Neural cell (in vitro differentiated cells): Measurements from ENCODE around the gene CCDC154.

ENCODE experiments used
- POLR2AphosphoS5 ChIP-seq: IDR thresholded peaks from 2 replicates; pipeline ENCODE4 v1.6.1; 2012
- RAD21 ChIP-seq: fragments of 450-650 bp; conservative IDR thresholded peaks from 2 replicates; pipeline ENCODE4 v1.6.1; 2014; ENCODE audit warnings: antibody characterized with exemption, mild to moderate bottlenecking, moderate library complexity
- TAF1 ChIP-seq: IDR thresholded peaks from 2 replicates; pipeline ENCODE4 v1.6.1; 2012; ENCODE audit warnings: low read depth
- TF ChIP-seq, protein P1 (sequence below): fragments of 450-650 bp; IDR thresholded peaks from 2 replicates; pipeline ENCODE4 v1.5.1; 2014; ENCODE audit warnings: antibody characterized with exemption, mild to moderate bottlenecking, moderate library complexity; ENCODE audit not compliant: poor library complexity, severe bottlenecking

DNA sequence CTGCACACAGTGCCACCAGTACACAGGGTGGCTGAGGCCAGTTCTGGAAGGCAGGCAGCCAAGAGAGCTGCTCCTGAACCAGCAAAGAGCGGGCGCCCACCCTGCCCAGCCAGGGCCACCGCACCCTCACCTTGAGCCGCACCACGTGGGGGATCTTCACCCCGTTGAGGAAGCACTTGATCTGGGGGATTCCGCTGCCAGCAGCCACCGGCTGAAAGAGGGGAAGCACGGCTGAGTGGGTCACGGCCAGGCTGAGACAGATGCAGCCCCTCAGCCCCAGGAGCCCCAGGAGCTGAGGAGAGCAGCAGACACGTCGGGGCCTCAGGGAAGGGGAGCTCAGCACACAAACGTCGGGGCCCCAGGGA lies 14.6 kb upstream of the CCDC154 start:
- TF ChIP-seq, protein P1, sequence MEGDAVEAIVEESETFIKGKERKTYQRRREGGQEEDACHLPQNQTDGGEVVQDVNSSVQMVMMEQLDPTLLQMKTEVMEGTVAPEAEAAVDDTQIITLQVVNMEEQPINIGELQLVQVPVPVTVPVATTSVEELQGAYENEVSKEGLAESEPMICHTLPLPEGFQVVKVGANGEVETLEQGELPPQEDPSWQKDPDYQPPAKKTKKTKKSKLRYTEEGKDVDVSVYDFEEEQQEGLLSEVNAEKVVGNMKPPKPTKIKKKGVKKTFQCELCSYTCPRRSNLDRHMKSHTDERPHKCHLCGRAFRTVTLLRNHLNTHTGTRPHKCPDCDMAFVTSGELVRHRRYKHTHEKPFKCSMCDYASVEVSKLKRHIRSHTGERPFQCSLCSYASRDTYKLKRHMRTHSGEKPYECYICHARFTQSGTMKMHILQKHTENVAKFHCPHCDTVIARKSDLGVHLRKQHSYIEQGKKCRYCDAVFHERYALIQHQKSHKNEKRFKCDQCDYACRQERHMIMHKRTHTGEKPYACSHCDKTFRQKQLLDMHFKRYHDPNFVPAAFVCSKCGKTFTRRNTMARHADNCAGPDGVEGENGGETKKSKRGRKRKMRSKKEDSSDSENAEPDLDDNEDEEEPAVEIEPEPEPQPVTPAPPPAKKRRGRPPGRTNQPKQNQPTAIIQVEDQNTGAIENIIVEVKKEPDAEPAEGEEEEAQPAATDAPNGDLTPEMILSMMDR, result no peak
- no peak for TF ChIP-seq POLR2AphosphoS5
- TF ChIP-seq TAF1, result no peak
- TF ChIP-seq RAD21, result no peak
